SK-N-SH (cell line): ENCODE data around the gene RASA3.

Source experiments
- FOXM1 ChIP-seq: IDR thresholded peaks from 2 replicates; pipeline ENCODE4 v1.4.0; 2012; ENCODE audit warnings: low read depth, mild to moderate bottlenecking
- JUND ChIP-seq: IDR thresholded peaks from 2 replicates; pipeline ENCODE4 v1.4.0; 2012
- MEF2A ChIP-seq: IDR thresholded peaks from 2 replicates; pipeline ENCODE4 v1.4.0; 2012; ENCODE audit warnings: low read depth, borderline replicate concordance
- POLR2AphosphoS5 ChIP-seq: IDR thresholded peaks from 2 replicates; pipeline ENCODE4 v1.6.1; 2012; ENCODE audit warnings: low read depth, low read length
- RAD21 ChIP-seq: IDR thresholded peaks from 2 replicates; pipeline ENCODE4 v1.6.1; 2012; ENCODE audit warnings: mild to moderate bottlenecking, low read length
- TAF1 ChIP-seq: IDR thresholded peaks from 2 replicates; pipeline ENCODE4 v1.6.1; 2012; ENCODE audit warnings: low read depth, mild to moderate bottlenecking, low read length, moderate library complexity, borderline replicate concordance
- TCF12 ChIP-seq: IDR thresholded peaks from 2 replicates; pipeline ENCODE4 v1.4.0; 2012
- USF1 ChIP-seq: IDR thresholded peaks from 2 replicates; pipeline ENCODE4 v1.4.0; 2012; ENCODE audit warnings: low read depth, borderline replicate concordance
- TF ChIP-seq, protein P1 (sequence below): fragments of 200-600 bp; sonication (generic); IDR thresholded peaks from 2 replicates; pipeline ENCODE4 v1.6.1; 2017; ENCODE audit warnings: antibody characterized with exemption, mild to moderate bottlenecking, moderate library complexity
- TF ChIP-seq, protein P2 (sequence below): fragments of 150-350 bp; IDR thresholded peaks from 2 replicates; pipeline ENCODE4 v1.6.1; 2016; ENCODE audit warnings: mild to moderate bottlenecking, low read depth, low read length
- TF ChIP-seq, protein P3 (sequence below): IDR thresholded peaks from 2 replicates; pipeline ENCODE4 v1.4.0; 2012; ENCODE audit warnings: low read depth
- TF ChIP-seq, protein P4 (sequence below): IDR thresholded peaks from 2 replicates; pipeline ENCODE4 v1.6.1; 2012; ENCODE audit warnings: mild to moderate bottlenecking, low read depth, low read length, moderate library complexity

- TF ChIP-seq RAD21 = no peak
- TF ChIP-seq, protein P1, sequence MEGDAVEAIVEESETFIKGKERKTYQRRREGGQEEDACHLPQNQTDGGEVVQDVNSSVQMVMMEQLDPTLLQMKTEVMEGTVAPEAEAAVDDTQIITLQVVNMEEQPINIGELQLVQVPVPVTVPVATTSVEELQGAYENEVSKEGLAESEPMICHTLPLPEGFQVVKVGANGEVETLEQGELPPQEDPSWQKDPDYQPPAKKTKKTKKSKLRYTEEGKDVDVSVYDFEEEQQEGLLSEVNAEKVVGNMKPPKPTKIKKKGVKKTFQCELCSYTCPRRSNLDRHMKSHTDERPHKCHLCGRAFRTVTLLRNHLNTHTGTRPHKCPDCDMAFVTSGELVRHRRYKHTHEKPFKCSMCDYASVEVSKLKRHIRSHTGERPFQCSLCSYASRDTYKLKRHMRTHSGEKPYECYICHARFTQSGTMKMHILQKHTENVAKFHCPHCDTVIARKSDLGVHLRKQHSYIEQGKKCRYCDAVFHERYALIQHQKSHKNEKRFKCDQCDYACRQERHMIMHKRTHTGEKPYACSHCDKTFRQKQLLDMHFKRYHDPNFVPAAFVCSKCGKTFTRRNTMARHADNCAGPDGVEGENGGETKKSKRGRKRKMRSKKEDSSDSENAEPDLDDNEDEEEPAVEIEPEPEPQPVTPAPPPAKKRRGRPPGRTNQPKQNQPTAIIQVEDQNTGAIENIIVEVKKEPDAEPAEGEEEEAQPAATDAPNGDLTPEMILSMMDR = no peak
- TF ChIP-seq, protein P2, sequence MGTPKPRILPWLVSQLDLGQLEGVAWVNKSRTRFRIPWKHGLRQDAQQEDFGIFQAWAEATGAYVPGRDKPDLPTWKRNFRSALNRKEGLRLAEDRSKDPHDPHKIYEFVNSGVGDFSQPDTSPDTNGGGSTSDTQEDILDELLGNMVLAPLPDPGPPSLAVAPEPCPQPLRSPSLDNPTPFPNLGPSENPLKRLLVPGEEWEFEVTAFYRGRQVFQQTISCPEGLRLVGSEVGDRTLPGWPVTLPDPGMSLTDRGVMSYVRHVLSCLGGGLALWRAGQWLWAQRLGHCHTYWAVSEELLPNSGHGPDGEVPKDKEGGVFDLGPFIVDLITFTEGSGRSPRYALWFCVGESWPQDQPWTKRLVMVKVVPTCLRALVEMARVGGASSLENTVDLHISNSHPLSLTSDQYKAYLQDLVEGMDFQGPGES = no peak
- no peak for TF ChIP-seq POLR2AphosphoS5
- TF ChIP-seq, protein P3, sequence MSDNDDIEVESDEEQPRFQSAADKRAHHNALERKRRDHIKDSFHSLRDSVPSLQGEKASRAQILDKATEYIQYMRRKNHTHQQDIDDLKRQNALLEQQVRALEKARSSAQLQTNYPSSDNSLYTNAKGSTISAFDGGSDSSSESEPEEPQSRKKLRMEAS = no peak
- TF ChIP-seq JUND = no peak
- TF ChIP-seq TCF12 = no peak
- no peak for TF ChIP-seq FOXM1
- TF ChIP-seq, protein P4, sequence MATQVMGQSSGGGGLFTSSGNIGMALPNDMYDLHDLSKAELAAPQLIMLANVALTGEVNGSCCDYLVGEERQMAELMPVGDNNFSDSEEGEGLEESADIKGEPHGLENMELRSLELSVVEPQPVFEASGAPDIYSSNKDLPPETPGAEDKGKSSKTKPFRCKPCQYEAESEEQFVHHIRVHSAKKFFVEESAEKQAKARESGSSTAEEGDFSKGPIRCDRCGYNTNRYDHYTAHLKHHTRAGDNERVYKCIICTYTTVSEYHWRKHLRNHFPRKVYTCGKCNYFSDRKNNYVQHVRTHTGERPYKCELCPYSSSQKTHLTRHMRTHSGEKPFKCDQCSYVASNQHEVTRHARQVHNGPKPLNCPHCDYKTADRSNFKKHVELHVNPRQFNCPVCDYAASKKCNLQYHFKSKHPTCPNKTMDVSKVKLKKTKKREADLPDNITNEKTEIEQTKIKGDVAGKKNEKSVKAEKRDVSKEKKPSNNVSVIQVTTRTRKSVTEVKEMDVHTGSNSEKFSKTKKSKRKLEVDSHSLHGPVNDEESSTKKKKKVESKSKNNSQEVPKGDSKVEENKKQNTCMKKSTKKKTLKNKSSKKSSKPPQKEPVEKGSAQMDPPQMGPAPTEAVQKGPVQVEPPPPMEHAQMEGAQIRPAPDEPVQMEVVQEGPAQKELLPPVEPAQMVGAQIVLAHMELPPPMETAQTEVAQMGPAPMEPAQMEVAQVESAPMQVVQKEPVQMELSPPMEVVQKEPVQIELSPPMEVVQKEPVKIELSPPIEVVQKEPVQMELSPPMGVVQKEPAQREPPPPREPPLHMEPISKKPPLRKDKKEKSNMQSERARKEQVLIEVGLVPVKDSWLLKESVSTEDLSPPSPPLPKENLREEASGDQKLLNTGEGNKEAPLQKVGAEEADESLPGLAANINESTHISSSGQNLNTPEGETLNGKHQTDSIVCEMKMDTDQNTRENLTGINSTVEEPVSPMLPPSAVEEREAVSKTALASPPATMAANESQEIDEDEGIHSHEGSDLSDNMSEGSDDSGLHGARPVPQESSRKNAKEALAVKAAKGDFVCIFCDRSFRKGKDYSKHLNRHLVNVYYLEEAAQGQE = no peak
- TF ChIP-seq TAF1 = no peak
- no peak for TF ChIP-seq MEF2A
- no peak for TF ChIP-seq USF1
These were observed 93.5 kb downstream of the RASA3 start for GRCh38 chr13:114038900-114039299.
